Measurements from ENCODE around the gene TRAF3IP3. TPM values are rescaled to one million over a fixed set of nuclear protein-coding genes. Genes with fewer than 3 reads are reported as not detected.

TRAF3IP3 gene
- total and polyA plus RNA-seq, 2 experiments from 2014 or later = 0.13 to 0.16 TPM

- peaks cover 11% of the 10 kb centered on the region for H3K4me1 ChIP-seq (ENCODE audit: insufficient read depth)
- peak within 1 kb of the TSS; percentile 64 for H2AFZ ChIP-seq
- no peaks in the 10 kb centered on the region for H3K27me3 ChIP-seq
These were observed 28.7 kb downstream of the TRAF3IP3 start, which contains the start of gene C1orf74 for GRCh38 chr1:209784265-209785169. Gene C1orf74 (minus strand): TSS chr1:209784559. CDS start chr1:209783634, 925 bp downstream.

GRCh38 chr1:209785592-209785991 is 29.7 kb downstream of the TRAF3IP3 start:
- TF ChIP-seq EZH2 (IDR thresholded peaks at IDR 0.05; ENCODE audit: borderline replicate concordance) = no peak
- TF ChIP-seq CTCF (IDR thresholded peaks at IDR 0.05; ENCODE audit: poor library complexity) = no peak
- no peak for TF ChIP-seq EZH2phosphoT487 (IDR thresholded peaks at IDR 0.05; ENCODE audit: low read depth, severe bottlenecking, unreplicated experiment)
- Histone ChIP-seq H3K36me3 (replicated peaks; ENCODE audit: insufficient read depth, low read depth) (no peaks in the 10 kb centered on the region), H4K20me1 (ENCODE audit: insufficient read depth, poor library complexity, severe bottlenecking) (no peaks in the 10 kb centered on the region), H2AFZ (no peak overlapping the region), H3K79me2 (peaks cover 5% of the 10 kb centered on the region), H3K27ac (peak overlapping the region; percentile 92), H3K27me3 (no peaks in the 10 kb centered on the region), H3K4me2 (no peak overlapping the region), H3K9me3 (ENCODE audit: low read depth) (no peaks in the 10 kb centered on the region), H3K4me1 (ENCODE audit: insufficient read depth) (peaks cover 11% of the 10 kb centered on the region), H3K4me3 (no peak overlapping the region), H3K9me2 (replicated peaks; ENCODE audit: insufficient read depth) (no peaks in the 10 kb centered on the region)
- DNase-seq (ENCODE audit: low spot score) = no peak
- 98% methylated on average over 4 of the region's 4 CpGs for WGBS (ENCODE audit: low lambda C conversion rate, missing lambda C conversion rate)

More at GRCh38 chr1:209784265-209785169, 28.7 kb downstream of the TRAF3IP3 start, which contains the start of gene C1orf74:
- no peaks in the 10 kb centered on the region for H3K9me3 ChIP-seq (ENCODE audit: low read depth)
- H4K20me1 ChIP-seq (ENCODE audit: insufficient read depth, poor library complexity, severe bottlenecking) = no peaks in the 10 kb centered on the region
- H3K36me3 ChIP-seq (replicated peaks; ENCODE audit: insufficient read depth, low read depth) = no peaks in the 10 kb centered on the region
- TF ChIP-seq CTCF (IDR thresholded peaks at IDR 0.05; ENCODE audit: poor library complexity) = no peak
- TF ChIP-seq EZH2 (IDR thresholded peaks at IDR 0.05; ENCODE audit: borderline replicate concordance) = no peak
- TF ChIP-seq EZH2phosphoT487 (IDR thresholded peaks at IDR 0.05; ENCODE audit: low read depth, severe bottlenecking, unreplicated experiment) = no peak
- H3K79me2 ChIP-seq = peaks cover 5% of the 10 kb centered on the region
- peak within 1 kb of the TSS; percentile 80 for H3K4me2 ChIP-seq
- H3K27ac ChIP-seq = peak within 1 kb of the TSS; percentile 92
- WGBS (ENCODE audit: low lambda C conversion rate, missing lambda C conversion rate) = 4% methylated on average over 48 of the region's 48 CpGs
- no peaks in the 10 kb centered on the region for H3K9me2 ChIP-seq (replicated peaks; ENCODE audit: insufficient read depth)
- DNase-seq (ENCODE audit: low spot score) = peak; percentile 100
- peak within 1 kb of the TSS; percentile 51 for H3K4me3 ChIP-seq

- no peak for DNase-seq (ENCODE audit: low spot score)
- no peak overlapping the region for H3K4me3 ChIP-seq
- no peak overlapping the region for H2AFZ ChIP-seq
- no peaks in the 10 kb centered on the region for H4K20me1 ChIP-seq (ENCODE audit: insufficient read depth, poor library complexity, severe bottlenecking)
- H3K9me2 ChIP-seq (replicated peaks; ENCODE audit: insufficient read depth) = no peaks in the 10 kb centered on the region
- H3K27me3 ChIP-seq = no peaks in the 10 kb centered on the region
- TF ChIP-seq CTCF (IDR thresholded peaks at IDR 0.05; ENCODE audit: poor library complexity) = no peak
- TF ChIP-seq EZH2phosphoT487 (IDR thresholded peaks at IDR 0.05; ENCODE audit: low read depth, severe bottlenecking, unreplicated experiment) = no peak
- no peak for TF ChIP-seq EZH2 (IDR thresholded peaks at IDR 0.05; ENCODE audit: borderline replicate concordance)
- 56% methylated on average over 4 of the region's 4 CpGs for WGBS (ENCODE audit: low lambda C conversion rate, missing lambda C conversion rate)
- no peaks in the 10 kb centered on the region for H3K9me3 ChIP-seq (ENCODE audit: low read depth)
- H3K79me2 ChIP-seq = peaks cover 5% of the 10 kb centered on the region
- H3K4me2 ChIP-seq = no peak overlapping the region
- no peaks in the 10 kb centered on the region for H3K36me3 ChIP-seq (replicated peaks; ENCODE audit: insufficient read depth, low read depth)
- no peak overlapping the region for H3K27ac ChIP-seq
- H3K4me1 ChIP-seq (ENCODE audit: insufficient read depth) = peaks cover 11% of the 10 kb centered on the region
These were observed 30.3 kb downstream of the TRAF3IP3 start for GRCh38 chr1:209786146-209786545.

Data from hepatocyte (in vitro differentiated cells).